GM23248 (cell line): ENCODE results near the gene ADORA1.

Source experiments
- EZH2 ChIP-seq: fragments of 200-600 bp; sonication (generic); IDR thresholded peaks from 2 replicates; pipeline ENCODE4 v1.6.1; 2018; ENCODE audit warnings: antibody characterized with exemption, mild to moderate bottlenecking; ENCODE audit not compliant: insufficient read depth, poor library complexity, severe bottlenecking
- EZH2phosphoT487 ChIP-seq: fragments of 200-600 bp; sonication (generic); IDR thresholded peaks from 2 replicates; pipeline ENCODE4 v1.6.1; 2018; ENCODE audit warnings: antibody characterized with exemption, moderate library complexity, mild to moderate bottlenecking, low read depth; ENCODE audit not compliant: insufficient read depth

DNA sequence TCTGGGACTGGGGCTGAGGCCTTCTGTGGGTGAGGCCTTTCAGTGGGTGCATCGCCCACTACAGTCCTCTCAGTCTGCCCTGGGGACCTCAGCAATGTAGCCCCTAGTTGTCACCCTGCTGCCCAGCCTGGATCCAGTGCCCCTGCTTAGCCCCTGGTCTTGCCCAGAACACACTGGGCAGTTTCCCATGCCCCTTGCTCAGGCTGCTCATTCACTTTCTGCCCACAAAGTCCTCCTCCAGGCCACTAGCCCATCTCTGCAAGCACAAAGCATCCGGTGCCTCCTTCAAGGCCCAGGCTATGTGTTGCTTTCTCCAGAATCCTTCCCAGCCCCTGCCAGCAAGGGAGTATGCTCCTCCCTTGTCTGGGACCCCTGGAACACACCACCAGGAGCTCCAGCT is 5.4 kb upstream of the ADORA1 start:
- TF ChIP-seq EZH2 (no peak), EZH2phosphoT487 (no peak)
